SK-N-SH treated with all-trans-retinoic acid at 6 μM for 48 hours (cell line): ENCODE measurements around the gene HOXC4.

Experiments
- ARNTL ChIP-seq: fragments of 450-650 bp; formaldehyde crosslinking; IDR thresholded peaks from 2 replicates; pipeline ENCODE4 v1.5.0; 2020; ENCODE audit warnings: low read depth, mild to moderate bottlenecking, moderate library complexity, borderline replicate concordance
- BACH2 ChIP-seq: fragments of 250-450 bp; sonication (Bioruptor Pico); IDR thresholded peaks from 2 replicates; pipeline ENCODE4 v1.9.0; 2021; ENCODE audit warnings: mild to moderate bottlenecking, borderline replicate concordance
- GLIS3 ChIP-seq: fragments of 250-450 bp; sonication (Bioruptor Pico); IDR thresholded peaks from 2 replicates; pipeline ENCODE4 v1.5.0; 2020; ENCODE audit warnings: mild to moderate bottlenecking, moderate library complexity
- PATZ1 ChIP-seq: fragments of 250-450 bp; sonication (Bioruptor Pico); IDR thresholded peaks from 2 replicates; pipeline ENCODE4 v1.8.0; 2020; ENCODE audit warnings: mild to moderate bottlenecking, moderate library complexity, borderline replicate concordance
- POU6F1 ChIP-seq: fragments of 250-450 bp; sonication (Bioruptor Pico); IDR thresholded peaks from 2 replicates; pipeline ENCODE4 v1.8.0; 2021; ENCODE audit warnings: low read depth, mild to moderate bottlenecking, moderate library complexity, borderline replicate concordance
- RARB ChIP-seq: fragments of 250-450 bp; sonication (Bioruptor Pico); IDR thresholded peaks from 2 replicates; pipeline ENCODE4 v1.8.0; 2021; ENCODE audit warnings: mild to moderate bottlenecking, moderate library complexity
- TCF4 ChIP-seq: fragments of 250-450 bp; sonication (Bioruptor Pico); IDR thresholded peaks from 2 replicates; pipeline ENCODE4 v1.8.0; 2021; ENCODE audit warnings: mild to moderate bottlenecking, moderate library complexity, borderline replicate concordance
- ZFP30 ChIP-seq: fragments of 450-650 bp; formaldehyde crosslinking; IDR thresholded peaks from 2 replicates; pipeline ENCODE4 v1.5.0; 2022; ENCODE audit warnings: mild to moderate bottlenecking, moderate library complexity
- ZNF70 ChIP-seq: fragments of 450-650 bp; formaldehyde crosslinking; IDR thresholded peaks from 2 replicates; pipeline ENCODE4 v1.5.0; 2020; ENCODE audit warnings: mild to moderate bottlenecking, moderate library complexity
- ZNF8 ChIP-seq: fragments of 450-650 bp; formaldehyde crosslinking; IDR thresholded peaks from 2 replicates; pipeline ENCODE4 v1.5.0; 2020; ENCODE audit warnings: mild to moderate bottlenecking, moderate library complexity

GRCh38 chr12:54017027-54017788 lies 36.4 kb upstream of the HOXC4 start:
- no peak for TF ChIP-seq ZNF70 (CRISPR knock-in tag)
- no peak for TF ChIP-seq TCF4 (CRISPR knock-in tag)
- no peak for TF ChIP-seq ZFP30
- no peak for TF ChIP-seq ARNTL (CRISPR knock-in tag)
- no peak for TF ChIP-seq GLIS3 (CRISPR knock-in tag)
- TF ChIP-seq RARB (CRISPR knock-in tag): no peak
- TF ChIP-seq PATZ1 (CRISPR knock-in tag): no peak
- no peak for TF ChIP-seq POU6F1 (CRISPR knock-in tag)
- no peak for TF ChIP-seq ZNF8 (CRISPR knock-in tag)
- TF ChIP-seq BACH2: no peak
